Measurements from ENCODE around the gene U2SURP.
"Not testable (repeated sequence)": the region's sequence is repeated elsewhere in the genome, so short reads cannot be mapped to it uniquely, and the experiment has no call there.

U2SURP gene

GRCh38 chr3:143035466-143036211 lies 34.3 kb downstream of the U2SURP start:
- peak; percentile 68 to 72 for DNase-seq (ENCODE audit: low read depth in 2 of 2)
- H3K4me3 ChIP-seq (replicated peaks in 1 of 2; ENCODE audit: low read depth in 2 of 2, low read length in 2 of 2), result no peak overlapping the region
- TF ChIP-seq, protein P1, sequence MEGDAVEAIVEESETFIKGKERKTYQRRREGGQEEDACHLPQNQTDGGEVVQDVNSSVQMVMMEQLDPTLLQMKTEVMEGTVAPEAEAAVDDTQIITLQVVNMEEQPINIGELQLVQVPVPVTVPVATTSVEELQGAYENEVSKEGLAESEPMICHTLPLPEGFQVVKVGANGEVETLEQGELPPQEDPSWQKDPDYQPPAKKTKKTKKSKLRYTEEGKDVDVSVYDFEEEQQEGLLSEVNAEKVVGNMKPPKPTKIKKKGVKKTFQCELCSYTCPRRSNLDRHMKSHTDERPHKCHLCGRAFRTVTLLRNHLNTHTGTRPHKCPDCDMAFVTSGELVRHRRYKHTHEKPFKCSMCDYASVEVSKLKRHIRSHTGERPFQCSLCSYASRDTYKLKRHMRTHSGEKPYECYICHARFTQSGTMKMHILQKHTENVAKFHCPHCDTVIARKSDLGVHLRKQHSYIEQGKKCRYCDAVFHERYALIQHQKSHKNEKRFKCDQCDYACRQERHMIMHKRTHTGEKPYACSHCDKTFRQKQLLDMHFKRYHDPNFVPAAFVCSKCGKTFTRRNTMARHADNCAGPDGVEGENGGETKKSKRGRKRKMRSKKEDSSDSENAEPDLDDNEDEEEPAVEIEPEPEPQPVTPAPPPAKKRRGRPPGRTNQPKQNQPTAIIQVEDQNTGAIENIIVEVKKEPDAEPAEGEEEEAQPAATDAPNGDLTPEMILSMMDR (IDR thresholded peaks at IDR 0.05; ENCODE audit: low read depth, low read length), result no peak

GRCh38 chr3:143036557-143036956 lies 35.2 kb downstream of the U2SURP start:
- DNase-seq (ENCODE audit: low read depth in 2 of 2), result no peak
- TF ChIP-seq, protein P1 (IDR thresholded peaks at IDR 0.05; ENCODE audit: low read depth, low read length), result no peak
- no peak overlapping the region for H3K4me3 ChIP-seq (replicated peaks in 1 of 2; ENCODE audit: low read depth in 2 of 2, low read length in 2 of 2)

DNA sequence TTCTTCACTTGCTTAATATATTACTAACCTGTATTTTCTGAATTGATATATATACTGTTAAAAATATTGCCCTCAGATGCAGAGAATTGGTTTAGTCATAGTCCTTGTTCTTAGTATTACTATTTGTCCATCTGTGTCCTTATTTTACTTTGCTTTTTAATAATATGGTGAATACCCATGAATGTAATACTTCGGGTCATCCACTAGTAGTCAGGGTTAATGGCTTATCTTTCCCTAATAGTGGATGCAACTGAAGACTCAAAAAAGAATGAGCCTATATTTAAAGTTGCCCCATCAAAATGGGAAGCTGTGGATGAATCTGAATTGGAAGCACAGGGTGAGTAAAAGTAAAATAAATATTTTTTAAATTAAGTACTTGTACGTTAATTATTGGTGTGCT lies 36.5 kb downstream of the U2SURP start:
- DNase-seq (ENCODE audit: low read depth in 2 of 2), result no peak
- H3K4me3 ChIP-seq (replicated peaks in 1 of 2; ENCODE audit: low read depth in 2 of 2, low read length in 2 of 2), result no peak overlapping the region
- TF ChIP-seq, protein P1 (IDR thresholded peaks at IDR 0.05; ENCODE audit: low read depth, low read length), result peak; percentile 21

DNA sequence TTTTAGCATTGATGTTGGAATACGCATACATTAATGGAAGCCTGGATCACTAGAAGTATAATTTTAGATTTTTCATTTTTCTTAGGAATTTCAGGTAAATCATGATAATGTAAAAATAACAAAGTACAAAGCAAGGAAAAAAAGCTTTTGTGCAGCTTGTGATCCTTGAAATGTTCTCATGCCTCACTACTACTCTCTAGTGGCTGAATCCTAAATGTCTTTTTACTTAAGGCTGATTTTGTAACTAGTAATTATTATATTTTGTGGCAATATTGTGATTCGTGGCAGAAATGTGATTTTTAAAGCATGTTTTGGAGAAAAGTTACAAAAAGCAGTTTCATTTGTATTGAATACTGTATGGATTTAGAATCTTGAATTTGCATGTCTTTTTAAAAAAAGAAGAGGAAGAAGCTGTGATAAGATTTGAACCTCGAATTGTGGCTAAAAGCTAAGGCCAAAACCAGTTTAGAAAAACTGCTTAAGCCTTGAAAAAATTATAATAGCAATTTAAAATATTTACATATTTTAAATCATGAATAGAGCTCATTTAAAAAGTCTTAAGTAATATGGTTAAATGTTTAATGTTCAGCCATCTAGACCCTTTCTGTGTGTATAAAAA lies 39.0 kb downstream of the U2SURP start:
- peak; percentile 64 to 72 for DNase-seq (ENCODE audit: low read depth in 2 of 2)
- TF ChIP-seq, protein P1 (IDR thresholded peaks at IDR 0.05; ENCODE audit: low read depth, low read length), result peak; percentile 58
- no peak overlapping the region for H3K4me3 ChIP-seq (replicated peaks in 1 of 2; ENCODE audit: low read depth in 2 of 2, low read length in 2 of 2)

DNA sequence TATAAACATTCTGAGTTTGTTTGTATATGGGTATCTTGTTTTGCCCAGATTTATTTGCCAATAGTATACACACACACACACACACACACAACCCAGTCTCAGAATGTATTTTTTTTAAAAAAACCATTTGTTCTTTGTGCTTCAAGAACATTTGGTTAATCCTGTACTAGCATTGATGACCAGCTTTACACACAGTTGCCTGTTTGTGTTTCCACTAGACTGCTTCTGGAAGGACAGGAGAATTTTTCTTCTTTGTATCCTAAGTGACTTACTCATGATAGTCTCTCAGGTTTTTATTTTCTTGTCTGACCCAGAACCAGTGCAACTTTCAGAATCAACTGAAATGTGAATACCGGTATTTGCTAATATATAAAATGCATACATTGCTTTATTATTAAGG lies 40.5 kb downstream of the U2SURP start:
- H3K4me3 ChIP-seq (replicated peaks in 1 of 2; ENCODE audit: low read depth in 2 of 2, low read length in 2 of 2), result no peak overlapping the region
- DNase-seq (ENCODE audit: low read depth in 2 of 2), result no peak
- TF ChIP-seq, protein P1 (IDR thresholded peaks at IDR 0.05; ENCODE audit: low read depth, low read length), result no peak

- DNase-seq (ENCODE audit: low read depth in 2 of 2), result peak in 1 of 2 donors; percentile 19
- no peak overlapping the region for H3K4me3 ChIP-seq (replicated peaks in 1 of 2; ENCODE audit: low read depth in 2 of 2, low read length in 2 of 2)
- TF ChIP-seq, protein P1 (IDR thresholded peaks at IDR 0.05; ENCODE audit: low read depth, low read length), result no peak
Observed at GRCh38 chr3:143045639-143046038, 44.3 kb downstream of the U2SURP start.

- not testable (repeated sequence) for DNase-seq (ENCODE audit: low read depth in 2 of 2); H3K4me3 ChIP-seq (replicated peaks in 1 of 2; ENCODE audit: low read depth in 2 of 2, low read length in 2 of 2)
Observed at GRCh38 chr3:143046075-143046474, 44.7 kb downstream of the U2SURP start.
